H1 (cell line): ENCODE measurements around the gene SLC13A5. TPM values are rescaled to one million over a fixed set of nuclear protein-coding genes. Genes with fewer than 3 reads are reported as not detected.

Experiments used
- CTCF ChIA-PET: fragments of 300-600 bp; sonication (Branson Sonifier 250); formaldehyde crosslinking; loops from one replicate; lab custom pipeline; 2021; ENCODE audit not compliant: partially characterized antibody; lab: Charles Lee
- POLR2A ChIA-PET: fragments of 300-600 bp; sonication (Branson Sonifier 250); formaldehyde crosslinking; loops from one replicate; lab custom pipeline; 2021; ENCODE audit warnings: inconsistent platforms; ENCODE audit not compliant: partially characterized antibody; lab: Charles Lee
- DNase-seq, 2 experiments: peaks; one replicate each; pipeline versions ENCODE4 v3.0.0 to v3.0.0-alpha.2; 2010 to 2022; ENCODE audit warnings: low spot score in 2 of 2, low read depth in 1 of 2, mixed read lengths in 1 of 2
- FAIRE-seq: peaks from 2 replicates; lab custom pipeline; 2011; peaks lifted over from hg19 to GRCh38; lab: Jason Lieb, UNC
- H2AFZ ChIP-seq: 2 replicates; pipeline ENCODE4 v1.8.1; 2012; ENCODE audit warnings: low read length, inconsistent platforms
- H2AK5ac ChIP-seq: 2 replicates; pipeline ENCODE4 v1.6.1; 2013; ENCODE audit warnings: low read depth, low read length
- H2BK120ac ChIP-seq: replicated peaks from 2 replicates; pipeline ENCODE3; 2013; ENCODE audit warnings: low read depth, low read length, inconsistent platforms
- H2BK12ac ChIP-seq: 2 replicates; pipeline ENCODE4 v1.6.1; 2013; ENCODE audit warnings: low read depth, low read length
- H2BK15ac ChIP-seq: 2 replicates; pipeline ENCODE4 v1.6.1; 2013; ENCODE audit warnings: low read length
- H2BK20ac ChIP-seq: 2 replicates; pipeline ENCODE4 v1.6.1; 2013; ENCODE audit warnings: low read length
- H2BK5ac ChIP-seq: 2 replicates; pipeline ENCODE4 v1.6.1; 2013; ENCODE audit warnings: low read depth, low read length
- H3K14ac ChIP-seq: 2 replicates; pipeline ENCODE4 v1.6.1; 2013; ENCODE audit warnings: inconsistent platforms; ENCODE audit not compliant: insufficient read length
- H3K18ac ChIP-seq: 2 replicates; pipeline ENCODE4 v1.6.1; 2013; ENCODE audit warnings: low read length; ENCODE audit errors: extremely low read depth
- H3K23ac ChIP-seq: 2 replicates; pipeline ENCODE4 v1.6.1; 2013; ENCODE audit warnings: inconsistent platforms; ENCODE audit not compliant: insufficient read length
- H3K23me2 ChIP-seq: 2 replicates; pipeline ENCODE4 v1.6.1; 2013; ENCODE audit warnings: low read depth, low read length
- H3K27ac ChIP-seq: 2 replicates; pipeline ENCODE4 v1.6.1; 2011; ENCODE audit warnings: low read depth, low read length, inconsistent platforms
- H3K27me3 ChIP-seq, 4 experiments: replicated peaks in 1 of 4; 1 replicate in 1 of 4; 2 replicates in 3 of 4; pipeline versions ENCODE4 v1.6.1 to v1.8.1; 2011 to 2013; ENCODE audit warnings: low read length in 3 of 4, mild to moderate bottlenecking in 3 of 4, inconsistent platforms in 2 of 4, mixed read lengths in 2 of 4, moderate library complexity in 1 of 4; ENCODE audit not compliant: control insufficient read depth in 3 of 4, insufficient read depth in 3 of 4; ENCODE audit errors: extremely low read depth in 1 of 4
- H3K36me3 ChIP-seq, 4 experiments: 2 replicates each; pipeline versions ENCODE4 v1.6.1 to v1.8.1; 2011 to 2013; ENCODE audit warnings: mild to moderate bottlenecking in 4 of 4, low read length in 3 of 4, moderate library complexity in 2 of 4, control low read depth in 1 of 4, inconsistent platforms in 1 of 4; ENCODE audit not compliant: insufficient read depth in 4 of 4, control insufficient read depth in 2 of 4
- H3K4ac ChIP-seq: replicated peaks from 2 replicates; pipeline ENCODE3; 2013; ENCODE audit warnings: low read length, low read depth, mixed read lengths, inconsistent platforms; ENCODE audit not compliant: insufficient read length
- H3K4me1 ChIP-seq, 4 experiments: replicated peaks in 1 of 4; 1 replicate in 1 of 4; 2 replicates in 3 of 4; pipeline versions ENCODE4 v1.6.1 to v1.8.1; 2011 to 2013; ENCODE audit warnings: low read length in 3 of 4, inconsistent platforms in 2 of 4, mixed read lengths in 1 of 4; ENCODE audit not compliant: insufficient read depth in 4 of 4, control insufficient read depth in 3 of 4
- H3K4me2 ChIP-seq, 2 experiments: 2 replicates each; pipeline versions ENCODE4 v1.6.1 to v1.8.1; 2011 to 2013; ENCODE audit warnings: low read depth in 2 of 2, low read length in 2 of 2, control low read depth in 1 of 2, inconsistent platforms in 1 of 2, mild to moderate bottlenecking in 1 of 2; ENCODE audit not compliant: insufficient read depth in 1 of 2
- H3K4me3 ChIP-seq, 4 experiments: fragments of 200-600, 300-600 bp in 1 of 4; sonication (generic), shearing (Covaris generic), sonication (Bioruptor Twin) in 1 of 4; 2 replicates each; pipeline versions ENCODE4 v1.5.1 to v1.8.1; 2011 to 2016; ENCODE audit warnings: low read length in 4 of 4, low read depth in 3 of 4, control low read depth in 2 of 4, inconsistent platforms in 2 of 4, mild to moderate bottlenecking in 2 of 4, mixed read lengths in 1 of 4, moderate library complexity in 1 of 4; ENCODE audit not compliant: insufficient read depth in 2 of 4; ENCODE audit errors: extremely low read depth in 1 of 4
- H3K56ac ChIP-seq: replicated peaks from 2 replicates; pipeline ENCODE3; 2013; ENCODE audit warnings: low read depth, mild to moderate bottlenecking, mixed read lengths, low read length, inconsistent platforms; ENCODE audit not compliant: insufficient read length
- H3K79me1 ChIP-seq: 2 replicates; pipeline ENCODE4 v1.6.1; 2013; ENCODE audit warnings: low read depth, low read length, control low read depth
- H3K79me2 ChIP-seq, 2 experiments: 2 replicates each; pipeline versions ENCODE4 v1.6.1 to v1.8.1; 2012 to 2013; ENCODE audit warnings: low read length in 2 of 2, mild to moderate bottlenecking in 2 of 2, inconsistent platforms in 1 of 2; ENCODE audit not compliant: insufficient read depth in 2 of 2, control insufficient read depth in 1 of 2
- H3K9ac ChIP-seq, 4 experiments: replicated peaks in 1 of 4; 1 replicate in 1 of 4; 2 replicates in 3 of 4; pipeline versions ENCODE4 v1.6.1 to v1.8.1; 2011 to 2013; ENCODE audit warnings: low read depth in 3 of 4, low read length in 3 of 4, control low read depth in 2 of 4, mild to moderate bottlenecking in 2 of 4, moderate library complexity in 2 of 4, inconsistent platforms in 1 of 4; ENCODE audit errors: extremely low read depth in 1 of 4
- H3K9me3 ChIP-seq, 2 experiments: 2 replicates each; pipeline versions ENCODE4 v1.6.1 to v1.8.1; 2012 to 2013; ENCODE audit warnings: mild to moderate bottlenecking in 2 of 2, moderate library complexity in 2 of 2, control low read depth in 1 of 2, inconsistent platforms in 1 of 2, low read depth in 1 of 2, low read length in 1 of 2, mixed read lengths in 1 of 2; ENCODE audit not compliant: insufficient read depth in 2 of 2
- H4K20me1 ChIP-seq, 2 experiments: replicated peaks in 1 of 2; 2 replicates each; pipeline versions ENCODE3 to v1.8.1; 2011 to 2013; ENCODE audit warnings: inconsistent platforms in 2 of 2, low read length in 2 of 2, mild to moderate bottlenecking in 1 of 2; ENCODE audit not compliant: insufficient read depth in 2 of 2, control insufficient read depth in 1 of 2
- H4K5ac ChIP-seq: 2 replicates; pipeline ENCODE4 v1.6.1; 2013; ENCODE audit warnings: low read length, low read depth, mixed read lengths, inconsistent platforms; ENCODE audit not compliant: insufficient read length
- H4K8ac ChIP-seq: 2 replicates; pipeline ENCODE4 v1.8.0; 2013; ENCODE audit warnings: mild to moderate bottlenecking, moderate library complexity, low read length, inconsistent platforms; ENCODE audit not compliant: insufficient read depth; ENCODE audit errors: extremely low read depth
- H4K91ac ChIP-seq: replicated peaks from 2 replicates; pipeline ENCODE3; 2013; ENCODE audit warnings: low read length, mixed read lengths, inconsistent platforms; ENCODE audit not compliant: insufficient read length
- BACH1 ChIP-seq: IDR thresholded peaks from 2 replicates; pipeline ENCODE4 v1.6.1; 2012; ENCODE audit warnings: low read length, improper control_type of control experiment
- CHD2 ChIP-seq: IDR thresholded peaks from 2 replicates; pipeline ENCODE4 v1.6.1; 2012; ENCODE audit warnings: low read length, improper control_type of control experiment
- HDAC2 ChIP-seq, 2 experiments: fragments of 300-600 bp in 1 of 2; sonication (generic) in 1 of 2; IDR thresholded peaks; 2 replicates each; pipeline ENCODE4 v1.6.1; 2011 to 2012; ENCODE audit warnings: low read depth in 2 of 2, low read length in 2 of 2, mild to moderate bottlenecking in 2 of 2, moderate library complexity in 2 of 2, borderline replicate concordance in 1 of 2, inconsistent platforms in 1 of 2
- KDM1A ChIP-seq: fragments of 200-600, 300-600 bp; sonication (generic); IDR thresholded peaks from 2 replicates; pipeline ENCODE4 v1.7.1; 2016; ENCODE audit warnings: mild to moderate bottlenecking, low read length, borderline replicate concordance
- KDM5A ChIP-seq: fragments of 200-600 bp; IDR thresholded peaks from 2 replicates; pipeline ENCODE4 v1.7.1; 2012; ENCODE audit warnings: mild to moderate bottlenecking, low read length, inconsistent platforms, mixed read lengths
- NRF1 ChIP-seq: IDR thresholded peaks from 2 replicates; pipeline ENCODE4 v1.6.1; 2011; ENCODE audit warnings: mild to moderate bottlenecking, low read depth, low read length, improper control_type of control experiment
- POLR2AphosphoS5 ChIP-seq: IDR thresholded peaks from 2 replicates; pipeline ENCODE4 v1.6.1; 2011; ENCODE audit warnings: low read depth, low read length
- POU5F1 ChIP-seq: IDR thresholded peaks from 2 replicates; pipeline ENCODE4 v1.6.1; 2011; ENCODE audit warnings: low read depth, mild to moderate bottlenecking, low read length, moderate library complexity
- RNF2 ChIP-seq: fragments of 200-900, 300-1000 bp; sonication (generic); IDR thresholded peaks from 2 replicates; pipeline ENCODE4 v1.7.1; 2016; ENCODE audit warnings: borderline replicate concordance, low read depth, mild to moderate bottlenecking, antibody characterized with exemption, low read length; ENCODE audit not compliant: poor library complexity, severe bottlenecking; ENCODE audit errors: missing control alignments
- SP2 ChIP-seq: IDR thresholded peaks from 2 replicates; pipeline ENCODE4 v1.6.1; 2012; ENCODE audit warnings: mild to moderate bottlenecking, low read length, inconsistent platforms
- SP4 ChIP-seq: IDR thresholded peaks from 2 replicates; pipeline ENCODE4 v1.6.1; 2012; ENCODE audit warnings: low read length, inconsistent platforms
- SRF ChIP-seq: IDR thresholded peaks from 2 replicates; pipeline ENCODE4 v1.6.1; 2011; ENCODE audit warnings: mild to moderate bottlenecking, low read depth, low read length, moderate library complexity
- TBP ChIP-seq: IDR thresholded peaks from 2 replicates; pipeline ENCODE4 v1.6.1; 2011; ENCODE audit warnings: low read depth, low read length, improper control_type of control experiment
- TEAD4 ChIP-seq: IDR thresholded peaks from 2 replicates; pipeline ENCODE4 v1.6.1; 2012; ENCODE audit warnings: low read depth, low read length, inconsistent platforms, mixed read lengths
- WGBS, 2 experiments: shearing (Covaris generic) in 1 of 2; methylation state at CpG; one replicate each; pipeline versions ENCODE4 v1.1.6 to v1.1.7; 2013 to 2015; ENCODE audit warnings: low lambda C conversion rate in 2 of 2, mixed read lengths in 2 of 2, inconsistent platforms in 1 of 2, low coverage in 1 of 2, missing lambda C conversion rate in 1 of 2; ENCODE audit not compliant: insufficient replicate concordance in 2 of 2, insufficient coverage in 1 of 2, insufficient read length in 1 of 2; ENCODE audit errors: extremely low coverage in 1 of 2, missing lambda C conversion rate in 1 of 2; 5-methylcytosine and 5-hydroxymethylcytosine counted together
- polyA plus RNA-seq, 7 experiments: library from polyadenylated mRNA; depleted of rRNA in 3 of 7; stranded (reverse) in 5 of 7; unstranded in 2 of 7; fragments of >200 nt in 5 of 7; fragments of 200-250 nt in 2 of 7; gene quantifications; 1 replicate in 5 of 7; 2 replicates in 1 of 7; 4 replicates in 1 of 7; pipeline versions ENCODE4 v1.2.1 to v1.2.3, GENCODE V29; 2011 to 2013; ENCODE audit warnings: missing spikeins in 2 of 7, mixed read lengths in 2 of 7
- total RNA-seq: library from RNA; stranded (reverse); fragmentation: NEBNext Ultra II Directional; extraction: Animal tissue kit (Norgen Biotek cat#: 25700); gene quantifications from 2 replicates; pipeline ENCODE4 v1.2.1, GENCODE V29; 2021

SLC13A5 gene
- total and polyA plus RNA-seq, 2 of the 8 experiments (the other 6 are each of a cell fraction or from before 2014, with no cell fraction given), result 2.1 to 2.6 TPM

GRCh38 chr17:6660805-6661463 is 52.2 kb downstream of the SLC13A5 start:
- CTCF ChIA-PET, result interaction anchor here (0.7 to 1.7 kb wide), 3 partner anchors 40 to 343 kb away, joined by 3 to 4 read pairs (median 4); no protein-coding TSS in a partner anchor
- no peak overlapping the region for H2AK5ac ChIP-seq
- WGBS, 2 experiments, result 85% methylated on average over 11 of the region's 11 CpGs; no CpG with 5 or more reads in 1 of the 2 experiments
- no peak overlapping the region for H3K18ac ChIP-seq
- H3K23me2 ChIP-seq, result no peaks in the 10 kb centered on the region; the same call in 1 of the 2 replicates
- H4K5ac ChIP-seq, result no peak overlapping the region
- no peak overlapping the region for H3K4me3 ChIP-seq
- H3K79me1 ChIP-seq, result no peaks in the 10 kb centered on the region
- no peak overlapping the region for H3K4me2 ChIP-seq
- peaks cover 0 to 18% (median 14%) of the 10 kb centered on the region in 4 experiments; a peak in 6 of 7 replicates for H3K27me3 ChIP-seq
- H3K23ac ChIP-seq, result no peak overlapping the region
- no peaks in the 10 kb centered on the region for H4K20me1 ChIP-seq
- no peak overlapping the region for H4K91ac ChIP-seq
- H4K8ac ChIP-seq, result no peak overlapping the region
- H3K4ac ChIP-seq, result no peak overlapping the region
- H2BK20ac ChIP-seq, result no peak overlapping the region
- H2BK15ac ChIP-seq, result no peak overlapping the region
- no peak overlapping the region for H3K27ac ChIP-seq
- H2BK5ac ChIP-seq, result no peak overlapping the region
- H3K4me1 ChIP-seq, result peaks cover 0 to 7% (median 2%) of the 10 kb centered on the region in 4 experiments; a peak in 2 of 7 replicates
- FAIRE-seq (no peak), DNase-seq (no peak)
- H2AFZ ChIP-seq, result no peak overlapping the region
- no peaks in the 10 kb centered on the region for H3K9me3 ChIP-seq
- H2BK12ac ChIP-seq, result no peak overlapping the region
- no peak overlapping the region for H2BK120ac ChIP-seq
- POLR2A ChIA-PET, result no interaction called here
- H3K36me3 ChIP-seq, result no peaks in the 10 kb centered on the region
- no peak overlapping the region for H3K14ac ChIP-seq
- H3K56ac ChIP-seq, result no peak overlapping the region
- H3K79me2 ChIP-seq, result no peaks in the 10 kb centered on the region
- H3K9ac ChIP-seq, result no peak overlapping the region
- no peak for TF ChIP-seq POU5F1
- no peak for TF ChIP-seq CHD2
- no peak for TF ChIP-seq KDM1A
- TF ChIP-seq HDAC2 (IDR thresholded peaks at IDR 0.05; ENCODE audit: borderline replicate concordance in 1 of 2, low read depth in 2 of 2, low read length in 2 of 2), result no peak
- no peak for TF ChIP-seq NRF1
- TF ChIP-seq KDM5A, result no peak
- TF ChIP-seq SP2, result no peak
- no peak for TF ChIP-seq BACH1
- TF ChIP-seq SRF, result no peak
- TF ChIP-seq TBP, result no peak
- TF ChIP-seq POLR2AphosphoS5, result no peak
- no peak for TF ChIP-seq TEAD4
- TF ChIP-seq SP4, result no peak
- no peak for TF ChIP-seq RNF2
